ENCODE data around the gene TMEM37.

TMEM37 gene

DNA sequence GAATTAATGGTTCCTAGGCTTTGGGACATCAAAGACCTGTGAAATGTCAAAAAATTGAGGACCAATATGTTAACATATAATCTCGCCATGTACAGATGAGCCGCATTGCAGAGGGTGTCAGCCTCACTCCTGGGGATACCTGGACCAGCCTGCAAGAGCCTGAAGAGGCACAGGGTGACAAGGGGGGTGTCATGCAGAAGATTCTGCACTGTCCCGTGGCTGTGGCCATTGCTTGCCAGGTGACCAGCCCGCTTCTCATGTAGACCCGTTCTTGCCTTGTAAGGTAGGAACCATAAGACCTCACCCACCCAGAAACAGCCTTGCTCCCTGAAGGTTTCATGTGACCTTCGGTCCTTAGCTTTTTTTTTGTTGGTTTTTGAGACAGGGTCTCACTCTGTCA, 37.5 kb downstream of the TMEM37 start:
- TF ChIP-seq, protein P1, sequence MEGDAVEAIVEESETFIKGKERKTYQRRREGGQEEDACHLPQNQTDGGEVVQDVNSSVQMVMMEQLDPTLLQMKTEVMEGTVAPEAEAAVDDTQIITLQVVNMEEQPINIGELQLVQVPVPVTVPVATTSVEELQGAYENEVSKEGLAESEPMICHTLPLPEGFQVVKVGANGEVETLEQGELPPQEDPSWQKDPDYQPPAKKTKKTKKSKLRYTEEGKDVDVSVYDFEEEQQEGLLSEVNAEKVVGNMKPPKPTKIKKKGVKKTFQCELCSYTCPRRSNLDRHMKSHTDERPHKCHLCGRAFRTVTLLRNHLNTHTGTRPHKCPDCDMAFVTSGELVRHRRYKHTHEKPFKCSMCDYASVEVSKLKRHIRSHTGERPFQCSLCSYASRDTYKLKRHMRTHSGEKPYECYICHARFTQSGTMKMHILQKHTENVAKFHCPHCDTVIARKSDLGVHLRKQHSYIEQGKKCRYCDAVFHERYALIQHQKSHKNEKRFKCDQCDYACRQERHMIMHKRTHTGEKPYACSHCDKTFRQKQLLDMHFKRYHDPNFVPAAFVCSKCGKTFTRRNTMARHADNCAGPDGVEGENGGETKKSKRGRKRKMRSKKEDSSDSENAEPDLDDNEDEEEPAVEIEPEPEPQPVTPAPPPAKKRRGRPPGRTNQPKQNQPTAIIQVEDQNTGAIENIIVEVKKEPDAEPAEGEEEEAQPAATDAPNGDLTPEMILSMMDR (conservative IDR thresholded peaks at IDR 0.05; ENCODE audit: control insufficient read depth, insufficient read depth, low read depth, low read length), result no peak
- H3K4me3 ChIP-seq (ENCODE audit: control insufficient read depth, low read depth, low read length), result no peak overlapping the region
- DNase-seq (ENCODE audit: low read depth), result no peak

DNA sequence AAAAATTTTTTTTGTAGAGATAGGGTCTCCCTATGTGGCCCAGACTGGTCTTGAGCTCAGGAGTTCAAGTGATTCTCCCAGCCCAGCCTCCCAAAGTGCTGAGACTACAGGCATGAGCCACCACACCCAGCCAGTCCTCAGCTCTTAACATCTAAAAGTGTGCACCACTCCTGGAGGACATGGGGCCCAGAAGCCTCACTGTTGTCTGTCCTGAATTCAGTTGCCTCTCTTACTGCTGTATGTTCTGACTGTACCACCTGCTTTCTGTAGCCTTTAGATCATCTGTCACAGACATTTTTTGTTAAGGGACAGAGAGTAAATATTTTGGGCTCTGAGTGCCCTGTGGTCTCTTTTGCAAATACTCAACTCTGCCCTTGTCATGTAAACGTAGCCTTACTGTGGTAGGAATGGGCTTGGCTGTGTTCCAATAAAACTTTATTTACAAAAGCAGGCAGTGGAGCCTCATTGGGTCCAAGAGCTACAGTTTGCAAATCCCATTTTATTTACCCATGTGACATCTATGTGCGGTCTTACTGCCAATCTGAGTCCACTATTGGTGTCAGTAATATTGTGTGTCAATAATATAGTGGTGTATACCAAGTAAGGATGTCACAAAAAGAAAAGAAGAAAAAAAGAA, 38.1 kb downstream of the TMEM37 start:
- DNase-seq (ENCODE audit: low read depth), result no peak
- no peak overlapping the region for H3K4me3 ChIP-seq (ENCODE audit: control insufficient read depth, low read depth, low read length)
- TF ChIP-seq, protein P1 (conservative IDR thresholded peaks at IDR 0.05; ENCODE audit: control insufficient read depth, insufficient read depth, low read depth, low read length), result no peak

GRCh38 chr2:119472749-119473148, 41.1 kb downstream of the TMEM37 start:
- TF ChIP-seq, protein P1 (conservative IDR thresholded peaks at IDR 0.05; ENCODE audit: control insufficient read depth, insufficient read depth, low read depth, low read length), result no peak
- H3K4me3 ChIP-seq (ENCODE audit: control insufficient read depth, low read depth, low read length), result no peak overlapping the region
- DNase-seq (ENCODE audit: low read depth), result no peak

GRCh38 chr2:119473621-119474370, 42.1 kb downstream of the TMEM37 start:
- no peak for DNase-seq (ENCODE audit: low read depth)
- H3K4me3 ChIP-seq (ENCODE audit: control insufficient read depth, low read depth, low read length), result no peak overlapping the region
- TF ChIP-seq, protein P1 (conservative IDR thresholded peaks at IDR 0.05; ENCODE audit: control insufficient read depth, insufficient read depth, low read depth, low read length), result no peak

DNA sequence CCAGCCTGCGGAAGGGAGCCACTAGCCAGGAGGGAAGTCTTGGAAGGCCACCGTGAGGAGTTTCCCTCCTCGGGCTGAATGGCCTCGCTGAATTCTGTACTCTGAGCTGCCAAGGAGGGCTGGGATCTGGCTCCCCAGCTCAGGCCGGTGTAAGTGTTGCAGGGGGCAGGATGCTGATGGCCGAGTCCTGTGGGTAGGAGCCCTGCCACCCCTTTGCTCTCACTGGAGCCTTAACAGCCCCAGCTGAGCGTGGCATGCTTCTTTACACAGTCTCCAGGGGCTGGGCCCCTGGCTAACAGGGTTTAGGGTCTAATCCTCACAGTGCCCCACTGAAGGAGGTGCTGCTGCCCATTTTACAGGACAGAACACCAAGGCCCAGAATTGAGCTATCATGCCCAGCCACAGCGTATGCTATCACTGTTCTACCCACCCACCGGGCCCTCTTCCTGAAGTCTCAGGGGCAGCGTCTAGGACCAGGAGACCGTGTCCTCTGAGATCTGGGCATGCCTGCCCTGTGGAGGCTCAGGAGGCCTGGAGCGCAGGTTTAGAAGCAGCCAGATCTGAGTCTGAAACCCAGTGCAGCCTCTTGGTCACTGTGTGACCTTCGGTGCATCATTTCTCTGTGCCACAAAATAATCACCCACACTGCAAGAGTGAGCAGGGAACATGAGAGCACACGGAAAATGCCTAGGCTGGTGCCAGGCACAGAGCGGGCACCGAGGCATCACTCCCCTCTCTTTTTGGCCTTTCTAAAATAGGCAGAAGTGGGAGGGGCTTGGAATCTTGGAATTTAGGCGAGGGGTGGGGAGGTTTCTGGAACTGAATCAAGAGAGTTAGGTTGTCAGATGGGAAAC, 42.9 kb downstream of the TMEM37 start:
- TF ChIP-seq, protein P1 (conservative IDR thresholded peaks at IDR 0.05; ENCODE audit: control insufficient read depth, insufficient read depth, low read depth, low read length), result no peak
- H3K4me3 ChIP-seq (ENCODE audit: control insufficient read depth, low read depth, low read length), result no peak overlapping the region
- no peak for DNase-seq (ENCODE audit: low read depth)

DNA sequence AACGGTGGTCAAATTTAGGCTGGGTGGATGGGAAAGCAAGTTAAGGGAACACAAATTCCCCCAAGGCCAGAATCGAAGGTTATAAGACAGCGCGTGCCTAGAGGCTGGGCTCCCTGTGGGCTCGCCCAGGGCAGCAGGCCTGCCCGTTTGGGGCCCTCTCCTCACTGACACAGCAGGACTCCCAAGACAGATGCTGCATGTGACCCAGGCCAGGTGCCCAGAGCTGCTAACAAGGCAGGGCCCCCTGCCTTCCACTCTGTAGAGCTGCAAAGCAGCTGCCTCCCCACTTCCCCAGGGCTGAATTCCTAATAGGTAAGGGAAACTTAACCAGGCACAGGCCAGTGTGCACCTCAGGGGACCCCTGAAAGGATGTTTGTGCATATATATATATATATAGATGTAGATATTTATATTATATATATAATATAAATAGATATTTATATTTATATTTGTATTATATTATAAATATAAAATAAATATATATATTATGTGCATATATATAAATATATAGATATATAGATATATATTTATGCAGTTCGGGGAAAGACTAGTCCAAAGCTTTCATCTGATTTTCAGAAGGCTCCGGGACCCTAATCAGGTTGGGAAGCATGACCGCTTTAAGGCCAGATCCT, 43.7 kb downstream of the TMEM37 start:
- no peak for DNase-seq (ENCODE audit: low read depth)
- TF ChIP-seq, protein P1 (conservative IDR thresholded peaks at IDR 0.05; ENCODE audit: control insufficient read depth, insufficient read depth, low read depth, low read length), result no peak
- H3K4me3 ChIP-seq (ENCODE audit: control insufficient read depth, low read depth, low read length), result no peak overlapping the region

All from fibroblast of mammary gland (primary cell).